Measurements from ENCODE around the gene WWP2.
"Not testable (repeated sequence)": the region's sequence is repeated elsewhere in the genome, so short reads cannot be mapped to it uniquely, and the experiment has no call there.

Gene WWP2

DNA sequence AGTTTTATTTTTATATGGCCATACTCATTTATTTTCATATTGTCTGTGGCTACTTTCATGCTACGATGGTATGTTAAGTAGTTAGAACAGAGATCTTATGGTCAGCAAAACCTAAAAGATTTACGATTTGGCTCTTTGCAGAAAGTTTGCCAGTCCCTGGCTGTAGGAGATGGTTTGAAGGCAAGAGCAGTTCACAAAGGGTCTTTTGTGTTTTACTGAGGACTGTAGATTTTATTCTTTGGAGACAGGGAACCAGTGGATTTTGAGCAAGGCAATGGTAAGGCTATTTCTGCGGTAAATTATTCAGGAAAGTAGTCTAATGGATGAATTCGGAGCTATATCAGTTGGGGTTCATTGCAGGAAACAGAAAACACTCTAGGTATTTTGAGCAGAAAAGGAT, 90.7 kb downstream of the WWP2 start:
- H3K9ac ChIP-seq (ENCODE audit: low read length), result no peak overlapping the region
- H3F3A ChIP-seq (ENCODE audit: insufficient read depth, low read length), result no peaks in the 10 kb centered on the region
- H3K9me2 ChIP-seq (replicated peaks; ENCODE audit: insufficient read depth, low read length), result no peaks in the 10 kb centered on the region
- no peak for DNase-seq
- H3K36me3 ChIP-seq (replicated peaks; ENCODE audit: insufficient read depth, low read length), result no peaks in the 10 kb centered on the region
- no peaks in the 10 kb centered on the region for H4K20me1 ChIP-seq (ENCODE audit: insufficient read depth, low read length)
- no peak overlapping the region for H3K4me2 ChIP-seq (ENCODE audit: low read depth, low read length)
- no peaks in the 10 kb centered on the region for H3K79me2 ChIP-seq (ENCODE audit: low read length)
- no peaks in the 10 kb centered on the region for H3K4me1 ChIP-seq (ENCODE audit: low read length)
- H3K4me3 ChIP-seq (ENCODE audit: low read length), result no peak overlapping the region
- H3K9me3 ChIP-seq (replicated peaks; ENCODE audit: insufficient read depth, low read length), result no peaks in the 10 kb centered on the region
- TF ChIP-seq, protein P1, sequence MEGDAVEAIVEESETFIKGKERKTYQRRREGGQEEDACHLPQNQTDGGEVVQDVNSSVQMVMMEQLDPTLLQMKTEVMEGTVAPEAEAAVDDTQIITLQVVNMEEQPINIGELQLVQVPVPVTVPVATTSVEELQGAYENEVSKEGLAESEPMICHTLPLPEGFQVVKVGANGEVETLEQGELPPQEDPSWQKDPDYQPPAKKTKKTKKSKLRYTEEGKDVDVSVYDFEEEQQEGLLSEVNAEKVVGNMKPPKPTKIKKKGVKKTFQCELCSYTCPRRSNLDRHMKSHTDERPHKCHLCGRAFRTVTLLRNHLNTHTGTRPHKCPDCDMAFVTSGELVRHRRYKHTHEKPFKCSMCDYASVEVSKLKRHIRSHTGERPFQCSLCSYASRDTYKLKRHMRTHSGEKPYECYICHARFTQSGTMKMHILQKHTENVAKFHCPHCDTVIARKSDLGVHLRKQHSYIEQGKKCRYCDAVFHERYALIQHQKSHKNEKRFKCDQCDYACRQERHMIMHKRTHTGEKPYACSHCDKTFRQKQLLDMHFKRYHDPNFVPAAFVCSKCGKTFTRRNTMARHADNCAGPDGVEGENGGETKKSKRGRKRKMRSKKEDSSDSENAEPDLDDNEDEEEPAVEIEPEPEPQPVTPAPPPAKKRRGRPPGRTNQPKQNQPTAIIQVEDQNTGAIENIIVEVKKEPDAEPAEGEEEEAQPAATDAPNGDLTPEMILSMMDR (IDR thresholded peaks at IDR 0.05; ENCODE audit: low read length), result no peak
- TF ChIP-seq EZH2phosphoT487 (IDR thresholded peaks at IDR 0.05; ENCODE audit: low read length) (no peak), EZH2 (optimal IDR thresholded peaks at IDR 0.05; ENCODE audit: low read depth, low read length) (no peak)
- no peak overlapping the region for H3K27ac ChIP-seq (ENCODE audit: low read length)
- no peaks in the 10 kb centered on the region for H3K27me3 ChIP-seq (replicated peaks; ENCODE audit: insufficient read depth, low read length)
- no peak overlapping the region for H2AFZ ChIP-seq (ENCODE audit: low read length)

DNA sequence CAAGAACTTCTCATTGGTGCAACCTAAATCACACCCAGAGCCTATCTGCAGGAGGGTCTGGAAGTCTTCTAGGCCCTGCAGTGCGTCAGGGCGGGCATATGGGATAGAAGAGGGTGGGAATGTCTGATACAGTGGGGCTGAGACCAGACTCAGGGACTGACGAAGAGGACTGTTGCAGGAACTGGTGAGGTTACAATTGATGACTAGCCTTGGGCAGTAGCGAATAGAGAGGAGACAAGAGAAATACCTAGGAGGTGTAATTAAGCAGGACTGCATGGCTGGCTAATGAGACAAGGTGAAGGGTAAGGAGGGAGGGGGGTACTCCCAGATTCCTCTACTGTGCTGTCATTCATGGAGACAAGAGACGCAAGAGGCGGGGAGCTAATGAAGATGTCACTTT, 91.3 kb downstream of the WWP2 start:
- TF ChIP-seq EZH2phosphoT487 (IDR thresholded peaks at IDR 0.05; ENCODE audit: low read length) (no peak), EZH2 (optimal IDR thresholded peaks at IDR 0.05; ENCODE audit: low read depth, low read length) (no peak)
- TF ChIP-seq, protein P1 (IDR thresholded peaks at IDR 0.05; ENCODE audit: low read length), result no peak
- DNase-seq, result no peak
- H3K4me2 ChIP-seq (ENCODE audit: low read depth, low read length), result no peak overlapping the region
- no peak overlapping the region for H3K4me3 ChIP-seq (ENCODE audit: low read length)
- no peaks in the 10 kb centered on the region for H3K4me1 ChIP-seq (ENCODE audit: low read length)
- H2AFZ ChIP-seq (ENCODE audit: low read length), result no peak overlapping the region
- H3K36me3 ChIP-seq (replicated peaks; ENCODE audit: insufficient read depth, low read length), result no peaks in the 10 kb centered on the region
- H4K20me1 ChIP-seq (ENCODE audit: insufficient read depth, low read length), result no peaks in the 10 kb centered on the region
- no peak overlapping the region for H3K27ac ChIP-seq (ENCODE audit: low read length)
- no peaks in the 10 kb centered on the region for H3K9me3 ChIP-seq (replicated peaks; ENCODE audit: insufficient read depth, low read length)
- no peaks in the 10 kb centered on the region for H3K27me3 ChIP-seq (replicated peaks; ENCODE audit: insufficient read depth, low read length)
- H3K9me2 ChIP-seq (replicated peaks; ENCODE audit: insufficient read depth, low read length), result no peaks in the 10 kb centered on the region
- no peaks in the 10 kb centered on the region for H3K79me2 ChIP-seq (ENCODE audit: low read length)
- no peaks in the 10 kb centered on the region for H3F3A ChIP-seq (ENCODE audit: insufficient read depth, low read length)
- H3K9ac ChIP-seq (ENCODE audit: low read length), result no peak overlapping the region

DNA sequence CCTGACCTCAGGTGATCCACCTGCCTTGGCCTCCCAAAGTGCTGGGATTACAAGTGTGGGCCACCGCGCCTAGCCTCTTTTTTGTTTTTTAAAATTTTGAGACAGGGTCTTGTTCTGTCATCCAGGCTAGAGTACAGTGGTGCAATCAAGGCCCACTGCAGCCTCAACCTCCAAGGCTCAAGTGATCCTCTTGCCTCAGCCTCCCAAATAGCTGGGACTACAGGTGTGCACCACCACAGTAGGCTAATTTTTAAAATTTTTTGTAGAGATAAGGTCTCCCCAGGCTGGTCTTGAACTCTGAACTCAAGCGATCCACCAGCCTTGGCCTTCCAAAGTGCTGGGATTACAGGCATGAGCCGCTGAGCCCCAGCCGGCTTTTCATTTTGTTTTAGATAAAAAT, 92.6 kb downstream of the WWP2 start:
- H3K4me2 ChIP-seq (ENCODE audit: low read depth, low read length); H3K36me3 ChIP-seq (replicated peaks; ENCODE audit: insufficient read depth, low read length); H4K20me1 ChIP-seq (ENCODE audit: insufficient read depth, low read length); H3K9me3 ChIP-seq (replicated peaks; ENCODE audit: insufficient read depth, low read length); H3K9me2 ChIP-seq (replicated peaks; ENCODE audit: insufficient read depth, low read length); H2AFZ ChIP-seq (ENCODE audit: low read length); H3K4me3 ChIP-seq (ENCODE audit: low read length); DNase-seq; H3K9ac ChIP-seq (ENCODE audit: low read length); H3K27ac ChIP-seq (ENCODE audit: low read length); H3K4me1 ChIP-seq (ENCODE audit: low read length); H3F3A ChIP-seq (ENCODE audit: insufficient read depth, low read length); H3K79me2 ChIP-seq (ENCODE audit: low read length); H3K27me3 ChIP-seq (replicated peaks; ENCODE audit: insufficient read depth, low read length): not testable (repeated sequence)

DNA sequence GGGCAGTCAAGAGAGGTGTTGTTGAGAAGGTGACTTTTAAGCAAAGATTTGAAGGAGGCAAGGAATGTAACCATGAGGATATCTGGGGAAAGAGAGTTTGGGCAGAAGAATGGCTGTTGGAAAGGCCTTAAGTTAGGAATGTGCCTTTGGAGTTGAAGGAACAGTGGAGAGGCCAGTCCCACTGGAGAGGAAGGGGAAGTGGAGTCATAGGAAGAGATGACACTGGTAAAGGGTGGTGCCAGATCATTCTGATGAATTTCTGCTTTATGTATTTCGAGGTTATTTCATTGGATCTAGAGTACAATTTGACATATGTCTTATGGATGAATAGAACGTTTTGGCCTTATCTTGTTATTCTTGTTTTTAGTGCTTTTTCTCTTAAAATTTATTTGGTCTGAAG, 93.5 kb downstream of the WWP2 start:
- TF ChIP-seq EZH2phosphoT487 (IDR thresholded peaks at IDR 0.05; ENCODE audit: low read length), result no peak
- TF ChIP-seq, protein P1 (IDR thresholded peaks at IDR 0.05; ENCODE audit: low read length), result no peak

More for the DNA sequence above, 93.5 kb downstream of the WWP2 start:
- H3K9me3 ChIP-seq (replicated peaks; ENCODE audit: insufficient read depth, low read length), result no peaks in the 10 kb centered on the region
- no peak overlapping the region for H3K27ac ChIP-seq (ENCODE audit: low read length)
- no peaks in the 10 kb centered on the region for H3K27me3 ChIP-seq (replicated peaks; ENCODE audit: insufficient read depth, low read length)
- H2AFZ ChIP-seq (ENCODE audit: low read length), result no peak overlapping the region
- H3F3A ChIP-seq (ENCODE audit: insufficient read depth, low read length), result no peaks in the 10 kb centered on the region
- DNase-seq, result no peak
- H3K4me2 ChIP-seq (ENCODE audit: low read depth, low read length), result no peak overlapping the region
- no peaks in the 10 kb centered on the region for H3K9me2 ChIP-seq (replicated peaks; ENCODE audit: insufficient read depth, low read length)
- no peak overlapping the region for H3K4me3 ChIP-seq (ENCODE audit: low read length)
- H3K36me3 ChIP-seq (replicated peaks; ENCODE audit: insufficient read depth, low read length), result no peaks in the 10 kb centered on the region
- no peaks in the 10 kb centered on the region for H3K79me2 ChIP-seq (ENCODE audit: low read length)
- no peaks in the 10 kb centered on the region for H3K4me1 ChIP-seq (ENCODE audit: low read length)
- H3K9ac ChIP-seq (ENCODE audit: low read length), result no peak overlapping the region
- no peaks in the 10 kb centered on the region for H4K20me1 ChIP-seq (ENCODE audit: insufficient read depth, low read length)

All from MM.1S (cell line).